T-helper 1 cell treated with Interleukin-12 subunit alpha and Interleukin-12 subunit beta and Interleukin-4 antibody, amounts not matched to agents 30 ng/mL and 1 ng/mL, for 36 hours (primary cell): Measurements from ENCODE around the gene HOMER1. TPM values are rescaled to one million over a fixed set of nuclear protein-coding genes. Genes with fewer than 3 reads are reported as not detected.

Experiments used
- intact Hi-C: fragments of 100-400 bp; cut with micrococcal nuclease; formaldehyde crosslinking; loops from one replicate; pipeline ENCODE4 v1.15.1; 2024
- total RNA-seq: library from RNA; stranded (reverse); gene quantifications from 2 replicates; pipeline ENCODE4 v1.2.3, GENCODE V29; 2022

HOMER1 gene
- 3.1 and 3.7 TPM in 2 replicates for total RNA-seq

- intact Hi-C loops = loop anchor here (1.0 to 5.0 kb wide), 18 partner anchors 47 to 1788 kb away; partner anchors contain the start of genes AP3B1, DHFR, MSH3 and MTX3
Measured at GRCh38 chr5:79513704-79514390, at the start of gene HOMER1. TSS of gene HOMER1 (minus strand) at chr5:79514134. CDS start at chr5:79512774, 1,360 bp downstream.

- intact Hi-C loops = no loop called here
Measured at GRCh38 chr5:79563247-79563590, 49.3 kb upstream of the HOMER1 start.

- intact Hi-C loops = no loop called here
Measured at GRCh38 chr5:79562351-79563246, 48.7 kb upstream of the HOMER1 start.

GRCh38 chr5:79561525-79561893 lies 47.6 kb upstream of the HOMER1 start:
- intact Hi-C loops = loop anchor here (1.0 kb wide), 5 partner anchors 47 to 846 kb away; partner anchors contain the start of genes HOMER1 and TENT2

- intact Hi-C loops = loop anchor here (1.0 kb wide), 5 partner anchors 47 to 846 kb away; partner anchors contain the start of genes HOMER1 and TENT2
Measured at GRCh38 chr5:79560771-79561524, 47.0 kb upstream of the HOMER1 start.

GRCh38 chr5:79555418-79555817 lies 41.5 kb upstream of the HOMER1 start:
- intact Hi-C loops = no loop called here

GRCh38 chr5:79552984-79553383 lies 39.0 kb upstream of the HOMER1 start:
- intact Hi-C loops = no loop called here

- intact Hi-C loops = no loop called here
Measured at GRCh38 chr5:79547982-79548381, 34.0 kb upstream of the HOMER1 start.

GRCh38 chr5:79547429-79547822 lies 33.5 kb upstream of the HOMER1 start:
- intact Hi-C loops = no loop called here

- intact Hi-C loops = no loop called here
Measured at GRCh38 chr5:79546782-79547428, 33.0 kb upstream of the HOMER1 start.

- intact Hi-C loops = no loop called here
Measured at GRCh38 chr5:79544131-79544530, 30.2 kb upstream of the HOMER1 start.

- intact Hi-C loops = no loop called here
Measured at GRCh38 chr5:79540939-79541338, 27.0 kb upstream of the HOMER1 start.

- intact Hi-C loops = no loop called here
Measured at GRCh38 chr5:79536193-79536906, 22.4 kb upstream of the HOMER1 start.

GRCh38 chr5:79535477-79536192 lies 21.7 kb upstream of the HOMER1 start:
- intact Hi-C loops = no loop called here

- intact Hi-C loops = no loop called here
Measured at GRCh38 chr5:79529110-79529509, 15.2 kb upstream of the HOMER1 start.

GRCh38 chr5:79527431-79527830 lies 13.5 kb upstream of the HOMER1 start:
- intact Hi-C loops = no loop called here

- intact Hi-C loops = no loop called here
Measured at GRCh38 chr5:79526928-79527327, 13.0 kb upstream of the HOMER1 start.

GRCh38 chr5:79526493-79526892 lies 12.6 kb upstream of the HOMER1 start:
- intact Hi-C loops = no loop called here

- intact Hi-C loops = no loop called here
Measured at GRCh38 chr5:79521156-79521555, 7.2 kb upstream of the HOMER1 start.

- intact Hi-C loops = no loop called here
Measured at GRCh38 chr5:79518718-79519117, 4.8 kb upstream of the HOMER1 start.
